Ecto neural progenitor cell (in vitro differentiated cells): ENCODE results near the gene FGD2.
"Not testable (repeated sequence)": the region's sequence is repeated elsewhere in the genome, so short reads cannot be mapped to it uniquely, and the experiment has no call there.

Experiments used
- DNase-seq: peaks from one replicate; pipeline ENCODE4 v3.0.0-alpha.2; 2018; ENCODE audit warnings: low spot score

The FGD2 gene

DNA sequence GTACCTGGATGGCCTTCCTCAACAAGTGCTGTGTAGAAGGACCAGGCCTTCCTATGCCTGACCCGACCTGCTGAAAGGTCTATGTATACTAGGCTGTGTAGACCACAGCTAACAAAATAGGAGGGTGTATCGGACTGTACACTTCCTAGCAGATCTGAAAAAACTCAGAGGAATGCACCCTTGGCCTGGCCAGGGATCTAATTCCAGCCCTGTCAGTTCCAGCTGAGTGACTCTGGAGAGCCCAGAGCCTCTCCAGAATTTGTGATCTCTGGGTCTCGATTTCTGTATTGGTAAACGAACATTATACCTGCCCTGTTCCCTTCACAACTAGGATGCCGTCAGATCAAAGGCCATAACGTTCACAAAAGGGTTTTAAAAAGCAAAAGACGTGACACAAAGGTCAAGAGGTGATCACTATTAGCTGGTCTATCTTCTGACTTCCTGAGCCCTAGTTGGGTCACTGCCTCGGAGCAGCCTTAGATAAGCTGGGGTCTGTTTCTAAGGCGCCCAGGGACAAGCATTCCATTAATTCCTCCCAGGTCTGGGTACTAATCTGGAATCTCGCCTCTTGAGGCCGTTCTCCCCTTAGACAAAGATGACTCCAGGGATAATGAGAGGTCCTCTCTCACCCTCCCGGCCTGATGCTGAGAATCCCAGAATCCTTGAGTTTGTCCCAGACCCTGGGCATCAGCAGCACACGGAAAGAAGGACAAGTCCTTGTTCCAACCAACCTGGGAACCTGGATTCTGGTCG lies 33.4 kb upstream of the FGD2 start:
- no peak for DNase-seq

DNA sequence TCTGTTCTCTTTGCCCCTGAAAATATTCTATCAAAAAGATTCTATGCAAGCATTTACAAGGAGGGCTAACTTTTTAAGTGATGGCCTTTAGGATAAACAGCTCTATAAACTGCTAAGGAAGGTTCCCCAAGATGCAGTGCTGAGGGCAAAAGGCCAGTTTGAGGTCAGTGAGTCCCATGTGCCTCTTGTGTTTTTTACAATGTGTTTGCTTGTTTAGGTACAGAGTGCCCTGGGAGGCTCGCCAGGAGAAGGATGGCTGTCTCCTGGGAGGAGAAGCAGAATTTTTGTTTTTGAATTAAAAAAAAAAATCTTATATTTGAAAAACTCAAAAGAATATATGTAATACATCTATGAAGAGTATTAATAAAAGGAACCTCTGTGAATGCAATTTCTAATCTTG lies 32.3 kb upstream of the FGD2 start:
- DNase-seq, result no peak

DNA sequence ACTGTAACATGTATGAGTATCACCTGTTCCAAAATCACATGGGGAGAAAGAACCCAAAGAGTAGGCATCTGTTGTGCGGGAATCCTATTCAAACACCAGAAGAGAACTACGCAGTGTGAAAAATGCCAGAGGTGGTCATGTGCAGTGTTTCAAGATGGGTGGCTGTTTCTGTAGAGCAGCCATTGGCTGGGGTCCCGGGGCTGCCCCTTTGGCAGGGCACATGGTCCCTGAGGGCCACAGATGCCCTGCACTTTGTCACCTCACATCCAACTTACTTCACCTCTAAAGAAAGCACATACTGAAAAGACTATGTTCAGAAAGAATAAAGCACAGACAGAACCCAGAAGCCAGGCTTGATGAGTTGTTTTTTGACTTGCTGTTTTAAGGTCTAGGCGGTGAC lies 31.8 kb upstream of the FGD2 start:
- DNase-seq, result no peak

DNA sequence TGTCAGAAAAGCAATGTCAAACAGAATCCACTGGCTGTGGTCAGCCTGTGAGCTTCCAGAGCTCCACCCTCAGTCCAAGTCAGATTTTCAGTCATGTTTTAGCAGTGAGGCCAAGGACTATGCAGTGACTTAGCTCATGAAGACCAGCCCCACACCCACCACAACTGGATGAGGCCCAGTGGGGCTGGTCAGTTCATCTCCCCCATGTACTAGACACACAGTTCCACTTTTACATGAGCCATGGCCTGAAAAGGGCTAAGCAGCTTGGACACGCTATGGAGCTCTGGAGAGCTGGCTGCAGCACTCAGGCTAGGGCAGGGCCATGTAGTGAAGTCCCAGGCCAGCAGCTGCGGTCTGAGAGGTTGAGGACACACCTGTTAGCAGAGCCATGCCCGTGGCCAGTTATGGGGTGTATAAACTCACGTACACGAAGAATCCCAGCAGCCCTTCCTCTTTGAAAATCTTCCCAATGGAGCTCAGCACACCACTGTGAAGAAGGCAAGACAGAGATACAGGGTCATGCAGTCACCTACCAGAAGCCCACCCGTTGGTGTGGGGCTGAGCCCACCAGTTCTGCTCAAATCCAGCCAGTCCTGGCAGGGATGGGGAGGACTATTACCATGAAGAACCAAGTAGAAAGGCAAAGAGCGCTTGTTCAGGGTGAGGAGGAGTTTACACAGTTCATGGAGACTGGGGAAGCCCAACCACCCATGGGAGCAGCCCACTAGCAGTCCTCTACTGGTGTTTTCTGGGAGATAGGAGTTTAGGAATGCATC lies 30.0 kb upstream of the FGD2 start:
- DNase-seq, result no peak

DNA sequence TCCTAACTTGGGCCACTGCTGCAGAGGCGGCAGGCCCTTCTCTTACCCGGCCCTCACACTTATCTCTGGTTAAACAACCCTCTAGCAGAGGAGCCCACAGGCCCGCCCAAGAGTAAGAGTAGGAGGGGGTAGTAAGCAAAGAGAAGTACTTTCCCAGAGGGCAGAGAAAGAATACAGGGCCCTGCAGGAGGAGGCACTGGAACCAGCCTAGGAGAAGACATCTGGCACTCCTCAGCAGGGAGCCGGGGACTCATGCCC lies 29.5 kb upstream of the FGD2 start:
- DNase-seq, result no peak

DNA sequence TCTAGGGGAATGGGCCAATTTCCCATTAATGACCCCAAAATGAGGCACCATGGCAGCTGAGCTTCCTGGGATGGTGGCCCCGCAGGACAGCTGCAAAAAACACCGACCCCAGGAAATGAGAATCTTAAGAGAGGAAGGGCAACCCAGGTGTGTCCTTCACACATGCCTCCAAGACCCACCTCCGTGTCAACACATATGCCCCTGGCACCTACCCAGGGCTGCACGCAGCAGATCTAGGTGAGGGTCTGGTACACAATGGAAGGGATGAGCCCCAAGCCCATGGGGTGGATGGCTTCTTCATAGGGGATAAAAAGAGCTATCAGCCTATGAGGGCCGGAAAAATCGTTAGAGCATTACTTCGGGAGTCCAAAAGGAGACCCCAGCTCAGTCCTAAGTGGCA lies 28.9 kb upstream of the FGD2 start:
- DNase-seq, result no peak

DNA sequence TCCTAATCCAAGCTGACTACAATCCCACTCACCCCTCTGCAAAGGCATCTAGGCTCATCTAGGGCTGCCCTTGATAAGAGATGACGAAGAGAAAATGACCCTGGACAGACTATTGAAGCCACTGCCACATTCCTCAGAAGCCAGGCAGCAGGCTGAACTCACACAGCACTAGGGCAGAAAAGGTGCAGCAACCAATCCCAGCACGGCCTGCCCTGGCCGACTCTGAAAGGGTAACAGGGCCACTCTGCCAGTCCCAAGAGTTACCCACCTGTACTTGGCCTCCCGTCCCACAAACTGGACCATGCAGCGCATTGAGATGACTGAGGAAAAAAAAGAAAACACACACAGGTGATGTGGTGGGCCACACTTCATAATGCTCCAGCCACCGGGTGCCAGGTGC lies 28.5 kb upstream of the FGD2 start:
- no peak for DNase-seq

DNA sequence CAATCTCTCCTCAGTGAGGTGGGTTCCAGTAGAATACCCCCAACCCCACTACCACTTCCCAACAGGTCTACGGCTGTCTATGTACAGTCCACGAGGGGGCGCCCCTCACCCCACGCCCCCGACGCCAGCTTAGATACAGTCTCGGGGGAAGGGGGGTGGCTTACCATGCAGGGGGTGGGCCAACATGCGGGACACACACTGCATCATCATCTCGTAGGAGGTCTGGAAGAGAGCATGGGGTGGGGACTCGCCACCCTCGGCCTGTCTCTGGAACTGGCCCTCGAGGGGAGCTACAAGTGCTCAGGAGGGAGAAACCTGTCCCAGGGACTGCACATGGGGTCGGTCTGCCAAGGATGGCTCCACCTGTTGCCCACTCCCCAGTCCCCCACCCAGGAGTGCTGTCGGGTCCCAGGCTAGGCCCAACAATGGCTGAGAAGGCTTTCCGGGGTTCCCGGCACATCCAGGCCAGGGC lies 27.9 kb upstream of the FGD2 start:
- DNase-seq, result no peak

DNA sequence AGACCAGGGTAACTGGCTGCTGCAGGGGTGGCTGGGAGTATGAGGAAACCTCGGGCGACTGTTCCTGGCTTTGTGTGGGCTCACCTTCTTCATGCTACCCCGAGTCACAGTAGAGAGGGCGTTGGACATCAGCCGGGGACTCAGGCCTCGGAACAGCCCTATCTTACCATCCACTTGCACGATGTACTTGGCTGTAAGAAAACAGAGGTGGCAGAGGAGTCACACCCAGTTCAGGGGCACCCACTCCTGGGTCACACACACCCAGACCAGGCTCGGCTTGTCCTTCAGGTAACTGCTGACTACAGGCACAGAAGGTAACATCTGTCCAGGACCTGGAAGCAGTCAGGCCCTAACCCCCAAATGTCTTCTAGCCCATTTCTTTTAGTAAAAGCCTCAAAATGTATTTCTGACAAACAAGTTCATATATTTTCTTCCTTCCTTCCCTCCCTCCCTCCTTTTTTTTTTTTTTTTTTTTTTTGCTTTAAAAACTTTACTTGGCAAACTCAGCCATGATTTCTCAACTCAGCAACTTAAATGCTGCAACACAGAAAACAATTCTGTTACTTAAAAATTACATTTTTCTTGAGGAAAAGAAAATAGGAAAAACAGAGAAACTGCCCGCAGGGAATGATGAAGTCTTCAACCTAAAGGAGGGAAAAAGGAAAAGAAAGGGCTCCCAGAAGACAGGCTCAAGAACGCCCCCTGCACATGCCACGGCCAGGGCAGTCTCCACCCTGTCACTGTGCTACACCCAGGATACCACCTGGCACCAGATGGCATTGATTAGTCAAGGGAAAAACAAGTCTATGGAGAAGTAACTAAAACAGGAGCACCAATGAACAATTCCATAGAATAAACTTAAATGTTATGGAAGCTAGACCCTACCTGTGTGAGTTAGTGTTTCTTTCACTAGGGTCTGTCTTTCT lies 26.8 kb upstream of the FGD2 start:
- no peak for DNase-seq

DNA sequence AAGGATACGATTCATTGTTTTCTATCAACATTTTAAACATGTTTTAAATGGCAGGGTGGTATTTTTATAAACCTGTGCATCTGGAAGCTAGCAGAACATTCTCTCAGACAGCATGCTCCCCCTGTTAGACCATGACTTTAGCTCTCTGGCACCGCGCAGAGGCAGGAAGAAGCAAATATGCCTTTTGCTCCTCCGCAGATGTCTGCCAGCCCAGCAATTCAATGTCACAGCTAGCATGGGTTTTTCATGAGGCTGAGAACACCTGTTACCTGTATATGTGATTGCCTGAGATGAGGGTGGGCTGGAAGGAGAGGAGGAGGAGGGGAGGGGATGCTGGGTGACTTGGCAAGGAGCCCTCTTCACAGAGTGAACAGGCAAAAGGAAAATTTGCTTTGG lies 26.1 kb upstream of the FGD2 start:
- no peak for DNase-seq

DNA sequence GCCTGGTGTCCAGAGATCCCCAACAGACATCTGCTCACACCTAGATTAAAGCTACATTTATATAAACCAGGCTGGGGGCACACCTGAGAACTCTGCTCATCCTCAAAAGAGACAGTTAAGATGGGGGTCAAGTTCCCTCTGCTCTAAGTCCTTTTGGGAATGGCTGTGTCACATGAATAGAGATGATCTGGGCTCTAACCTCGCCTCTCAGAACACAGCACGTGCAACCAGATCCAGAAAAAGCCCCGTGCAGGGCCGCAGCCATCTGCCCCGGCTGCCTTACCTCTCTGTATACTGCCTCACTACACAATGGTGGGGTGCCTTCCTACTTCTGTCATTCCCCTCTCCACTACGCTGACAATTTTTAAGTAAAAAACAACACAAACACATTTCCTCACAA lies 25.3 kb upstream of the FGD2 start:
- DNase-seq, result no peak

DNA sequence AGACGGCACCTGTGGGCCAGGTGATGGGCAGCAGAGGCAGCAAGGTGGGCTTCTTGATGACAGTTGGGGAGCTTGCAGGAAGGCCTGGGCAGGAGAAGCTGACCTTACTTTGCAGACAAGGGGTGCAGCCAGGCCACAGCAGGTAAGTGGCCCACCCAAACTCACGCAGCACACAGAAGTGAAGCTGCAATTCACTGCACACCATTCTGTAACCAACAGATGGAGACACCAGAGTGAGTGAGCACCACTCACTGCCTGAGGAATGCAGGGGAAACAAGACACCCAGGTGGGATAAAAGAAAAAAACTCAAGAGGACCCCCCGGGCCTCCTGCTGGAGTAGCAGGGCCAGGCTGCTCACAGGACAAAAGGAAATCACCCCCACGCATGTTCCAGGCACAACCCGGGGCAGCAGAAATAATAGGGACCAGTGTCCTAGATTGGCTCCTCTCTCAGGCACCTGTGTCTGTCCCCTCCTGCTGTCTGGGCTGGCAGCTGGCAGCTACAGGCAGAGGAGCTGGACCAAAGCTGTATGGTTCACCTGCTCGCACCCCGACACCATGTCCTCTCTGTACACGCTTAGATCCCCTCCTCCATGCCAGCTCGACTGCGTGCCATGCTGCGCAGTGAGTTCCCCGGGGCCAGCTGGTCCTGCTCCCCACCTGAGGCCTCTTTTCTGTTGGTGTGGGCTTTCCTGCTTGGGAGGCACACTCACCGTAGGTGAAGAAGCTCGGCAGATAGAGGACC lies 24.4 kb upstream of the FGD2 start:
- DNase-seq, result no peak

DNA sequence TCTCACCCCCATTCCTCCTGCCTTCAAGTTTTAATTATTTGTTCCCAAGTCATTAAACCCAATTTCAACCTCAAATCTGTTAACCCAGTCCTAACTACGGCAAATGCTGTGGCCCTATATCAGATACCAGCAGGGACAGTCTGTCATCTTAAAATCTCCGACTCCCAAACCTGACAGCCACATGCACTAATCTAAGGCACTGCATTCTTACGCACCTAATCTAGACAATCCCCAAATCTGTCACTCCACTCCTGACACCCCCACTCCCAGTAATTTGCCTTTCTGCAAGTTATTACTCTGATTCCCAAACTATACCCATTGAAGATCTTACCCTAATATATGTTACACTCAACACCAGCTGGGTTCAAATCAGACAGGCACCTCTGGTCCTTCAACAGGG lies 21.9 kb upstream of the FGD2 start:
- DNase-seq, result no peak

DNA sequence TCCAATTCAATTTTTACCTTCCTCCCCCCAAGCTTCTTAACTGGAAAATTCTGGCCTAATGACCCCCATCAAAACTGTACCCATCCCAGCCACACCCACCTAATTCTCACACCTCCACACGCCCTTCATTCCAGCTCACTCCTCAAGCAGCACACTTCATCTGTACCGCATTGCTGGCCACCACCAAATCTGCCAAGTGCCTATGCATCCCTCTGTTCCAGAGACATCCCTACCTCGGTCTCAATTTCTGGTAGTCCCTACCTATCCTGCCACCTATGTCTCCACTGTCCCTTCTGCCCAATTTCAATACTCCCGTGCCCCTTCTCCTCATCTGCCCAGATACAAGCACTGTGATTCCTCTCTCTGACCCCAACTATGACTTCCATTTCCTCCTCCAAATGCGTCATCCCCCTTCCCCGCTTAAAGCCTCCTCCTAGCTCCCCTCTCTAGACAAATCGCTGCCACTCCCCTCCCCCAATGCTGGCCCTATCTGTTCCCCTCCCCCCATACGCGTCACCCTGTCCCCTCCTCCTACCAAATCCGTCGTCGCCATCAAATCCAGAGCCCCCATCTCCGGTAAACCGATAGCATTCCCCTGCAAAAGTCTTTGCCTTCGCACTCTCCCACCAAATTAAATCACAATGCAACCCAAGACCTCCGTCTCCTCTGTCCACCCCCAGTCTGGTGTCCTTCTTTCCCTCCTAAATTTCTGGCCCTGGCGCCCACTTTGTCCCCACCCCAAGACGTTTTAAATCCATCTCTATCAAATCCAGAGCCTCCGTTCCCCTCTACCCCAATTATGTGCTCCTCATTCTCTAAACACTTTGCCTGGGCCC lies 20.7 kb upstream of the FGD2 start:
- DNase-seq, result peak; percentile 63

DNA sequence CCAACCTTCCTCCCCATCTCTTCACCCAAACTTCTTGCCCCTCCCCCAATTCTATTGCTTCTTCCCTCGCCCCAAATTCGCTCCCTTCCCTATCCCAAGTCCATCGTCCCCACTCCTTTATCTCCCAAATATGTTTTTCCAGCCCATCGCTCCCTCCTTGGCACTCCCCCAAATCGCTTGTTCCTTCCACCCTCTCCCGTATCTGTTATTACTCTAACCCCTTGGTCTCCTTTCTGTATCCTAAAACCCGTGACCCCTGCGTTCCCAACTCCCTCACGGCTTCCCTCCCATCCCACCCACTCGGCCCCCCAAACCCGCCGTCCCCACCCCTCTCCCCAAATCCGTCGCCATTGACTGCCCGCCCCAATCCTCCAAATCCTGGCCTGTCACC lies 20.0 kb upstream of the FGD2 start:
- no peak for DNase-seq

DNA sequence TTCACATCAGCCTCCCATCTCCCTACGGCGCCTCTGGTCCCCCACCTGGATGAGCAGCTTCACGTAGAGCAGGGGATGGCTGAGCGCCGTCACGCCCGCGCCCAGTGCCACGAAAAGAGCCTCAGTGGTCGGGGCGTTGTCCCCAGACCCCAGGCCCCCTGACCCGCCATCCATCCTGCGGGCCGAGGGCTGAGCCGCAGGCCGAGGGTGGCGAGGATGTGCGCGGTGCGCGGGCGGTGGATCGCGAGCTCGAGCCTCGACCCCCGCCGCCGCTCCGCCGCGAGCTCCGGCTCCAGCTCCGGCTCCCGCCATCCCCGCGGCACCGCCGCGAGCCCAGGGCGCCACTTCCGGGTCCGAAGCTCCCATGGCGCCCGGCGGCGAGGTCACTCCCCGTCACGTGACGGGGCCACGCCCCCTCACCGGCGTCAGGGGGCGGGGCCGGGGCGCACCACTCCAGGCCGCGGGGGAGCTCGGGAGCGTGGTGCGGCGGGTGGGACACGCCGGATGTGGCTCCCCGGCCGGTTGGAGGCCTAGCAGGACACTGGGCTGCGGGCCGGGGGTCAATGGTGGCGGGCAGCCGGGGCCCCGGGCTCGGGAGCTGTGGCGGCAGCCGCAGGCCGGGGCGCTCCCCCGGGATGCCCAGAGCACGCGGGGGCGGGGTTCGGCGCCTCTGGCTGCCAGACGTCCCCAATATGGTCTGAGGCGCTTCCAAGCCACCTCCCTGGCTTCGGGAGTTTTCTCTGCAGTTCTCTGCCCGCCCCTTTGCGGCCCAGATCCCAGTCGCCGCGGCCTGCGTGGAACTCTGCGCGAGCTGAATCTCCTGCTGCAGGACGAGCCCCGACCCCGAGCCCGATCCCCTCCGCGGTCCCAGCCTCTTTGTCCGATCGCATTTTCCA lies 19.4 kb upstream of the FGD2 start, which contains the start of gene MTCH1:
Gene MTCH1 (minus strand): TSS at position 389 of the 896 bp plus-strand sequence. CDS start 23 bp downstream, at position 366.
- DNase-seq, result peak; percentile 94

DNA sequence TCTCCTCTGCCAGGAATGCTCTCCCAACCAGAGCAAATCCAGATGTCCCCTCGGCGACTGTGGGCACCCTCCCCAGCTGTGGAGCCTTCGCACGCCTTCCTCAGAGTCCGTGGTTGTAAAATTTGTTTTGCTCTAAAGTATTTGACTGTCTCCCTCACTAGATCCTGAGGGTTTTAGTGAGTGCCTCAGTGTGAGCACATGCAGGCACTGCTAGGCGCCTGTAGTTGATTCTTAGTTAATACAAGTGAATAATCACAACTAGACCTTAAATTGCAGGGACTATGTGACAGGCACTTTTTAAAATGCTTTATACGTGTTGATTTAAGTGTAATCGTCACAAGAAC lies 18.8 kb upstream of the FGD2 start:
- DNase-seq, result no peak

DNA sequence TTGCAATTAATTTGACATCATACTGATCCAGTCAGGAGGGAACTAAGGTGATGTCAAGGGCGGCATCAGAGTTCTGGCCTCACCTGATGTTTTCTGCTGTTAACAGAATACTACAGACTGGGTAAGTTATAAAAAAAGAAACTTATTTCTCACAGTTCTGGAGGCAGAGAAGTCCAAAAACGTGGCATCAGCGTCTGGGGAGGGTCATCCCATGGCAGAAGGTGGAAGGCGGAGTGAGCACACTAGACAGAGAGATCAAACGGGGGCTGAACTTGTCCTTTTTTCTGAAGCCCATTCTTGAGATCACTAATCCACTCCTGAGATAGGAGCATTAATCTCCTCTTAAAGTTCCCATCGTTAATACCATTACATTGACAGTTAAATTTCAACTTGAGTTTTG lies 16.2 kb upstream of the FGD2 start:
- DNase-seq, result no peak

DNA sequence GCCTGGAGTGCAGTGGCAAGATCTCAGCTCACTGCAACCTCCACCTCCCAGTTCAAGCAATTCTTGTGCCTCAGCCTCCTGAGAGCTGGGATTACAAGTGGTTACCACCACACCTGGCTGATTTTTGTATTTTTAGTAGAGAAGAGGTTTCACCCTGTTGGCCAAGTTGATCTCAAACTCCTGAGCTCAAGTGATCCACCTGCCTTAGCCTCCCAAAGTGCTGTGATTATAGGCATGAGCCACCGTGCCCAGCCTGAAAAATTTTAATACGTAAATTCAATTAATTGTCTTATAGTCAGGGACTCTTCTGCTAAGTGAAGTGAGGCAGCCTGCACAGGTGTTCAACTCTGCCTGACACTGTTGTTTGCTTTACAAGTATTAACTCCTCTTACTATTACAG lies 15.1 kb upstream of the FGD2 start:
- DNase-seq, result not testable (repeated sequence)
